Measurements from ENCODE around the gene AMZ2.
"Not testable (repeated sequence)": the region's sequence is repeated elsewhere in the genome, so short reads cannot be mapped to it uniquely, and the experiment has no call there.

- TF ChIP-seq EP300 (IDR thresholded peaks at IDR 0.05); POLR2A (IDR thresholded peaks at IDR 0.05; ENCODE audit: low read depth): not testable (repeated sequence)
Measured at GRCh38 chr17:68220186-68220585, 27.7 kb upstream of the AMZ2 start.
